ENCODE results near the gene BCR. TPM values are rescaled to one million over a fixed set of nuclear protein-coding genes. Genes with fewer than 3 reads are reported as not detected.

BCR gene
- total and polyA plus RNA-seq, 2 of the 13 experiments (the other 11 are each of a cell fraction or from before 2014, with no cell fraction given) = 19.9 to 33.6 TPM

DNA sequence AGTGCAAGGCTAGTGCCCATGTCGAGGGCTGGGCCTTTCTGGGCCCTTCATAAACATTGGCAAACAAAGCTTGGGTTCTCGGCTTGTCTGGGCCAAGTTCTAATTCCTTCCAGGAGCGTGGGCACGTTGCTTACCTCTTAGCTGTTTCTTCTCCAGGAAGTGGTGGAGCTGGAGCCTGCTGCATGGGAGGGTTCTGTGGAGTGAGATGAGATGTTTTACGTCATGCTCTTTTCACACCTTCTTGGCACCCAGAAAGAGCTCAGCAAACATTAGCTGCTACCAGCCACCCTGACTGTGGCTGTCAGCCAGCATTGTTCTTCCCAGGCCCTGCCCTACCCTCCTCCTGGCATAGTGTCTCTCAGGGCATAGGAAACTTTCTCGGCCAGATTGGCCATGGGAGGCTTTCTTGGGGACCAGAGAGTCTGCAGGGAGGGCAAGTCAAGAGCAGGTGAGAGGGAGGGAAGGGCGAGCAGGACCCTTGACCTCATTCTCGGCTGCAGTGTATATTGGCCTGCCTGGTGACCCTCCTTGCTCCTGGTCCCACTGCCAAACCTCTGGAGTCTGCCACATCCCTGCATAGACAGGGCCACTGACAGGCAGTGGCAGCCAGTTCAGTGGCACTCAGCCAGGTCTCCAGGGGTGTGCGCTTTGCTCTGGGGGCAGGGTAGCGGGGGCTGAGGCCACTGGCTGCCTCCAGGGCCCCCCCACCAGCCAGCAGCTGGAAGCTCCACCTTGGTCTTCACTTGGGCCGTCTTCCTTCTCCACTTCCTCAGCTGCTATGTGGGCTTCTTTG is 98.8 kb downstream of the BCR start:
- in situ Hi-C loops (cut with HindIII; ENCODE audit: extremely low pct_ligation_motif_present, low pct_unique_long_range_greater_than_20kb) = loop anchor here (25.0 kb wide), 1 partner anchor 317 kb away; no protein-coding TSS in a partner anchor
- no peak for DNase-seq (ENCODE audit: low spot score)
- FAIRE-seq = no peak
- Histone ChIP-seq H2AFZ (ENCODE audit: low read length) (no peak overlapping the region), H3K9ac (ENCODE audit: insufficient read depth, low read depth, low read length) (no peak overlapping the region), H3K4me3 (replicated peaks in 1 of 3; ENCODE audit: insufficient read depth in 1 of 3, low read depth in 2 of 3, low read length in 3 of 3) (no peak overlapping the region), H3K9me3 (ENCODE audit: low read length) (no peaks in the 10 kb centered on the region), H3K4me1 (ENCODE audit: insufficient read depth, low read length) (peaks cover 23% of the 10 kb centered on the region), H3K4me2 (ENCODE audit: low read depth, low read length) (no peak overlapping the region), H3K27ac (ENCODE audit: extremely low read length, insufficient read depth, low read length) (no peak overlapping the region), H4K20me1 (ENCODE audit: insufficient read depth, low read length) (no peaks in the 10 kb centered on the region), H3K36me3 (replicated peaks in 1 of 2; ENCODE audit: control insufficient read depth in 1 of 2, insufficient read depth in 2 of 2, low read length in 2 of 2) (peaks cover 15 to 74% of the 10 kb centered on the region in 2 experiments), H3K79me2 (ENCODE audit: insufficient read depth, low read length) (no peaks in the 10 kb centered on the region), H3K27me3 (ENCODE audit: control insufficient read depth in 1 of 2, insufficient read depth in 2 of 2, low read length in 2 of 2) (no peaks in the 10 kb centered on the region)
- intact Hi-C loops (cut with micrococcal nuclease; ENCODE audit: unreplicated experiment) = no loop called here
- POLR2A ChIA-PET = no interaction called here
- ATAC-seq = no peak
- BruUV-seq (replicated peaks) = no TSS peak
- CTCF ChIA-PET (ENCODE audit: low intra/inter-chr PET ratio, low total read pairs) = interaction anchor here (0.9 kb wide), 1 partner anchor 101 kb away, joined by 3 read pairs; no protein-coding TSS in a partner anchor
- TF ChIP-seq KDM6A (CRISPR knock-in tag; IDR thresholded peaks at IDR 0.05; ENCODE audit: low read depth) (no peak), ZNF790 (CRISPR knock-in tag; IDR thresholded peaks at IDR 0.05; ENCODE audit: borderline replicate concordance) (no peak), DNMT3B (CRISPR knock-in tag; conservative IDR thresholded peaks at IDR 0.05) (no peak), MAFF (IDR thresholded peaks at IDR 0.05; ENCODE audit: low read depth, low read length) (no peak), ZFP82 (CRISPR knock-in tag; IDR thresholded peaks at IDR 0.05; ENCODE audit: borderline replicate concordance) (no peak)
- TF ChIP-seq, protein P1, sequence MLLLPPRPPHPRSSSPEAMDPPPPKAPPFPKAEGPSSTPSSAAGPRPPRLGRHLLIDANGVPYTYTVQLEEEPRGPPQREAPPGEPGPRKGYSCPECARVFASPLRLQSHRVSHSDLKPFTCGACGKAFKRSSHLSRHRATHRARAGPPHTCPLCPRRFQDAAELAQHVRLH (CRISPR knock-in tag; IDR thresholded peaks at IDR 0.05; ENCODE audit: borderline replicate concordance, low read depth) = no peak
- TF ChIP-seq, protein P2, sequence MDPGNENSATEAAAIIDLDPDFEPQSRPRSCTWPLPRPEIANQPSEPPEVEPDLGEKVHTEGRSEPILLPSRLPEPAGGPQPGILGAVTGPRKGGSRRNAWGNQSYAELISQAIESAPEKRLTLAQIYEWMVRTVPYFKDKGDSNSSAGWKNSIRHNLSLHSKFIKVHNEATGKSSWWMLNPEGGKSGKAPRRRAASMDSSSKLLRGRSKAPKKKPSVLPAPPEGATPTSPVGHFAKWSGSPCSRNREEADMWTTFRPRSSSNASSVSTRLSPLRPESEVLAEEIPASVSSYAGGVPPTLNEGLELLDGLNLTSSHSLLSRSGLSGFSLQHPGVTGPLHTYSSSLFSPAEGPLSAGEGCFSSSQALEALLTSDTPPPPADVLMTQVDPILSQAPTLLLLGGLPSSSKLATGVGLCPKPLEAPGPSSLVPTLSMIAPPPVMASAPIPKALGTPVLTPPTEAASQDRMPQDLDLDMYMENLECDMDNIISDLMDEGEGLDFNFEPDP (CRISPR knock-in tag; conservative IDR thresholded peaks at IDR 0.05) = no peak
- WGBS (ENCODE audit: low lambda C conversion rate) = 95% methylated on average over 8 of the region's 11 CpGs
